Activated CD8-positive, alpha-beta memory T cell treated with anti-CD3 and anti-CD28 coated beads for 36 hours (primary cell): Measurements from ENCODE around the gene GPC3. TPM values are rescaled to one million over a fixed set of nuclear protein-coding genes. Genes with fewer than 3 reads are reported as not detected.
"Not testable (repeated sequence)": the region's sequence is repeated elsewhere in the genome, so short reads cannot be mapped to it uniquely, and the experiment has no call there.

ENCODE experiments used
- CTCF ChIA-PET: fragments of 350-600 bp; sonication (Branson Sonifier 250); formaldehyde crosslinking; loops from one replicate; lab custom pipeline; 2021; ENCODE audit warnings: antibody characterized with exemption; lab: Charles Lee
- POLR2A ChIA-PET: fragments of 350-600 bp; sonication (Branson Sonifier 250); formaldehyde crosslinking; loops from one replicate; lab custom pipeline; 2021; ENCODE audit warnings: antibody characterized with exemption; lab: Charles Lee
- total RNA-seq, 2 experiments: library from RNA; stranded (reverse); gene quantifications; one replicate each; pipeline ENCODE4 v1.2.3, GENCODE V29; 2021

GPC3 gene
- total RNA-seq, 2 experiments from 2014 or later = not detected

GRCh38 chrX:133646719-133647116 is 338.7 kb downstream of the GPC3 start:
- ChIA-PET POLR2A (no interaction called here), CTCF (no interaction called here)

- ChIA-PET POLR2A (no interaction called here), CTCF (no interaction called here)
These were observed 339.2 kb downstream of the GPC3 start for GRCh38 chrX:133645977-133646718.

- POLR2A ChIA-PET = no interaction called here
- CTCF ChIA-PET = no interaction called here
These were observed 340.1 kb downstream of the GPC3 start for GRCh38 chrX:133645256-133645655.

- ChIA-PET CTCF (no interaction called here), POLR2A (no interaction called here)
These were observed 345.0 kb downstream of the GPC3 start for GRCh38 chrX:133640161-133641015.

- CTCF ChIA-PET = no interaction called here
- POLR2A ChIA-PET = no interaction called here
These were observed 345.7 kb downstream of the GPC3 start for GRCh38 chrX:133639726-133640125.

- CTCF ChIA-PET = no interaction called here
- POLR2A ChIA-PET = no interaction called here
These were observed 347.1 kb downstream of the GPC3 start for GRCh38 chrX:133638285-133638684.

GRCh38 chrX:133637765-133638164 is 347.6 kb downstream of the GPC3 start:
- ChIA-PET POLR2A (no interaction called here), CTCF (no interaction called here)

- ChIA-PET CTCF (no interaction called here), POLR2A (no interaction called here)
These were observed 349.4 kb downstream of the GPC3 start for GRCh38 chrX:133636009-133636408.

- ChIA-PET POLR2A (no interaction called here), CTCF (no interaction called here)
These were observed 351.0 kb downstream of the GPC3 start for GRCh38 chrX:133634416-133634815.

GRCh38 chrX:133633950-133634349 is 351.4 kb downstream of the GPC3 start:
- CTCF ChIA-PET = no interaction called here
- POLR2A ChIA-PET = no interaction called here

- CTCF ChIA-PET = no interaction called here
- POLR2A ChIA-PET = no interaction called here
These were observed 352.2 kb downstream of the GPC3 start for GRCh38 chrX:133633162-133633561.

- POLR2A ChIA-PET = no interaction called here
- CTCF ChIA-PET = no interaction called here
These were observed 355.0 kb downstream of the GPC3 start for GRCh38 chrX:133630362-133630761.

- ChIA-PET POLR2A (no interaction called here), CTCF (no interaction called here)
These were observed 357.7 kb downstream of the GPC3 start for GRCh38 chrX:133627673-133628072.

GRCh38 chrX:133621384-133621783 is 364.0 kb downstream of the GPC3 start:
- CTCF ChIA-PET, POLR2A ChIA-PET: not testable (repeated sequence)

GRCh38 chrX:133611676-133612075 is 373.7 kb downstream of the GPC3 start:
- ChIA-PET CTCF (no interaction called here), POLR2A (no interaction called here)

GRCh38 chrX:133610056-133610455 is 375.3 kb downstream of the GPC3 start:
- POLR2A ChIA-PET = no interaction called here
- CTCF ChIA-PET = no interaction called here

- ChIA-PET CTCF (no interaction called here), POLR2A (no interaction called here)
These were observed 376.2 kb downstream of the GPC3 start for GRCh38 chrX:133609166-133609565.

GRCh38 chrX:133608406-133608805 is 377.0 kb downstream of the GPC3 start:
- ChIA-PET POLR2A (no interaction called here), CTCF (no interaction called here)

GRCh38 chrX:133607419-133608348 is 377.7 kb downstream of the GPC3 start:
- POLR2A ChIA-PET = no interaction called here
- CTCF ChIA-PET = no interaction called here

- POLR2A ChIA-PET = no interaction called here
- CTCF ChIA-PET = no interaction called here
These were observed 378.4 kb downstream of the GPC3 start for GRCh38 chrX:133606990-133607389.
